CD4-positive, alpha-beta T cell treated with Interleukin-17A for 1 hour (primary cell): ENCODE data around the gene RGS6.

Experiments used
- DNase-seq: peaks from one replicate; pipeline ENCODE4 v3.0.0-alpha.2; 2020

The RGS6 gene

DNA sequence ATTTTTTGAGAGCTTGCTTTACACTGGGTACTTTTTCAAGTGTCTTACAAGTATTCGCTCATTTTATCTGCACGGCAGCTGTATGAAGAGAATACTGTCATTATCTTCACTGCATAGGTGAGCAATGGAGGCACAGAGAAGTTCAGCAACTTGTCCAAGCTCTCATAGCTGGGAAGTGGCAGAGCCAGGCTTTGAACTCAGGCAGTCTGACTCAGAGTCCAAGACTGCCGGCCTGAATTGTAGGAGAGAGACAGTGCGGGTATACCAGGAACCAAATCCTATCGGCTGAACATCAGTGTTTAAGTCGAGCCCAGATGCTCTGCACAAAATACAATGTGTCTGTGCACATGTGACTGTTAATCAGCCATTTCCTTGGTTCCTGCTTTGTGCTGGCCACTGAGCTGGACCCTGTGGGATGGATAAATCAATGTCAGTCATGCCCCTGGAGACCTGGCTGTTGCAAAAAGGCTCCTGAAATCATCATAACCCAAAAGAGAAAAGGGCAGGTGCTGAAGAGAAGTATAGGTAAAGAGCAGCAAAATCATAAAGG lies 487.1 kb downstream of the RGS6 start:
- no peak for DNase-seq

DNA sequence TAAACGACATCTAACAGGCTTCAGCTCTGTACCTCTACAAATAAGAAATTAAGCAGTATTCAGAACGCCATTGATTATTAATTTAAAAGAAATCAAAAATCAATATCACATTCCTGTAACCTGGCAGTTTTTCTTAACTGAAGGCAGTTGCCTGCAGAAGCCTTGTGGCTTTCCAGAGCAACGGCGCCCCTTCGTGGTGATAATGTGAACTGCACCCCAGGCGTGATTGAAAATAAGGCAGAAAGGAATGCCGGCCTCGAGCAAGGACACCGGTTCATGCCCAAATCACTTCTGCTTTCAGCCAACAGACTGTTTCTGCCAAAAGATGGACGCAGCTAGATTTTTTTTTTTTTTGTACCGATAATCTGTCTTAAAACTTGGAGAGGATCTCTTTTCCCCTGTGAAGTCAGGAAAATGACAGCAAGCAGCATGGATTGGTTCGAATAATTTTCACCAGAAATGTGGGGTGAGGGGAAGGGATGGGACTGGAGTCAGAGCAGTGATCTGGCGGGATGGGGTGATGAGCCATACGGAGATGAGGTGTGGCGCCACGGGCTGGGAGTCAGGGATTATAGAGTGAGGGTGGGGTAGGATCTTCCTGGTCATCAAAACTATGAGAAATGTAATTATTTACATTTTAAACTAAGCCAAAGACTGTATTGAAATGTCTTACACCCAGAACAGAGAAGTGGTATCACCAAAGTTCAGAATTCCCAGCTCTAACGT lies 488.7 kb downstream of the RGS6 start:
- peak; percentile 59 for DNase-seq

DNA sequence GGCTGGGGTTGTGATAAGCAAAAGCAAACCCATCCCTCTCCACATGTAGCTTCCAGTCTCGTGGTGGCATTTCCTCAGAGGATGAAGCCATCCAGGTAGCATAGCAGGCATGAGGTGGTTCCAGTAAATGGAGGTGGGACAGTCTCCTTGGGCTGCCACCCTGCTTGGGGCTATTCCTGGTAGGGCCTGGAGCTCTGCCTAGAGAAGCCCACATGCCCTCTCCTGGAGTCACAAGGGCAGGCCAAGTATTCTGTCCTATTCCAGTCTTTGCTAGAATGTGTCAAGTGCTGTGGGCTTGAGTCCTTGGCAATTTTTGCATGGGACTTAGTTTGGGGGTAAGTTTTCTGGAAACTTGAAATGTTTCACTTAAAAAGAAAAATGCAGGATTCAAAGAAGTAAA lies 491.7 kb downstream of the RGS6 start:
- DNase-seq: no peak

DNA sequence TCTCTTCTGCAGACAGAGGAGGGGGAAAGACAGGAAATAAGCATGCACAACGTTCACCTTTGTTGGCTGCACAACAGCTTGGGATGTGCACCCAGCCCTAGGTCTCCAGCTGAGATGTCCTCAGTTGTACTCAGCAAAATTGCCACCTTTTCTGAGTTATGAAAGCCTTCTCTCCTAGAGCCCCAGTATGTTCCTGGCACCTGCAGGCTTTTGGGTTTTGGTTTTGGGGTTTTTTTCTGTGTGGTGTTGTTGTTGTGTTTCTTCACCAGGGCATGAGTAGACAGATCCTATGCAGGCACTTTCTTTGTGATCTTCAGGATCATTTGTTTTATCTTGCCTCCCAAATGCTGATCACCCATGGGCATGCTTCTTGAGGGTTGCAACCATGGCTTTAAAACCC lies 498.2 kb downstream of the RGS6 start:
- no peak for DNase-seq

- no peak for DNase-seq
Measured at GRCh38 chr14:72432748-72433147, 500.5 kb downstream of the RGS6 start.

GRCh38 chr14:72433511-72433910 lies 501.3 kb downstream of the RGS6 start:
- no peak for DNase-seq

- no peak for DNase-seq
Measured at GRCh38 chr14:72434856-72435255, 502.6 kb downstream of the RGS6 start.

DNA sequence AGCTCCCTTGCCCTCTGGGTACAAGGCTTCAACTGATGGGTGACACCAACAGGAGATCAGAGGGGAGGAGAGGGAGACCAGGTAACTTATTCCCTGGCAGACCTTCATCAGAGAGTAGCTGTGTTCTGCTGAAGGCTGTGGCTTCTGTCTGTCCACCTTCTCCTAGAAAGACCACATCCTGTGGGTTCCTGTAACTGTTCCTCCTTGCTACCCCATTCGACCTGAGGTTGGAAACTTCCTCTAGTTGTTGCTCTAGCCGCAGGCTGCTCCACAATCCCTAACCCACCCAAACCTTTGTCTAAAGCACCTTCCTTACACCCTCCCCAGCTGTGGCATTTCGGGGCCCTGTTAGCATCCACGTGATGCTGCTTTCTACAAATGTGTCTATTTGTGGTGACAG lies 507.5 kb downstream of the RGS6 start:
- DNase-seq: peak; percentile 8

GRCh38 chr14:72443256-72443655 lies 511.0 kb downstream of the RGS6 start:
- DNase-seq: no peak

- DNase-seq: peak; percentile 34
Measured at GRCh38 chr14:72443991-72444441, 511.8 kb downstream of the RGS6 start.

- no peak for DNase-seq
Measured at GRCh38 chr14:72444701-72445100, 512.5 kb downstream of the RGS6 start.

DNA sequence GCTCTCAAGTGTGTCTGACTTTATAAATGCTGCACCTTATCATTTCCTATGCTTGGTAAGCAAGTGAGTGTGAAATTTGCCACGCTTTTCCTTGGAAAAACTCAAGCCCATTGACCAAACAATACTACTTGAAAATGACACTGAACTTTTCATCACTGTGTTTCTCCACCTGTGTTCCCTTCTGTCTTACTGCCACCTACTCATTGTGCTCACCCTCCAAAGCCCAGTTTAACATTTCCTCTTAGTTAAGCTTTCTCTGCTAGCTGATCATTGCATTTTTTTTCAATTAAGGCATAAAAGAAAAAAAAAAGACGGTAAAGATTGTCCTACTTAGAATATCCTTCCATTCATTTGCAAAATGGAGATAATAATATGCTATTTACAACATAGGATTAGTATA lies 516.0 kb downstream of the RGS6 start:
- no peak for DNase-seq

- no peak for DNase-seq
Measured at GRCh38 chr14:72450473-72451044, 518.3 kb downstream of the RGS6 start.

DNA sequence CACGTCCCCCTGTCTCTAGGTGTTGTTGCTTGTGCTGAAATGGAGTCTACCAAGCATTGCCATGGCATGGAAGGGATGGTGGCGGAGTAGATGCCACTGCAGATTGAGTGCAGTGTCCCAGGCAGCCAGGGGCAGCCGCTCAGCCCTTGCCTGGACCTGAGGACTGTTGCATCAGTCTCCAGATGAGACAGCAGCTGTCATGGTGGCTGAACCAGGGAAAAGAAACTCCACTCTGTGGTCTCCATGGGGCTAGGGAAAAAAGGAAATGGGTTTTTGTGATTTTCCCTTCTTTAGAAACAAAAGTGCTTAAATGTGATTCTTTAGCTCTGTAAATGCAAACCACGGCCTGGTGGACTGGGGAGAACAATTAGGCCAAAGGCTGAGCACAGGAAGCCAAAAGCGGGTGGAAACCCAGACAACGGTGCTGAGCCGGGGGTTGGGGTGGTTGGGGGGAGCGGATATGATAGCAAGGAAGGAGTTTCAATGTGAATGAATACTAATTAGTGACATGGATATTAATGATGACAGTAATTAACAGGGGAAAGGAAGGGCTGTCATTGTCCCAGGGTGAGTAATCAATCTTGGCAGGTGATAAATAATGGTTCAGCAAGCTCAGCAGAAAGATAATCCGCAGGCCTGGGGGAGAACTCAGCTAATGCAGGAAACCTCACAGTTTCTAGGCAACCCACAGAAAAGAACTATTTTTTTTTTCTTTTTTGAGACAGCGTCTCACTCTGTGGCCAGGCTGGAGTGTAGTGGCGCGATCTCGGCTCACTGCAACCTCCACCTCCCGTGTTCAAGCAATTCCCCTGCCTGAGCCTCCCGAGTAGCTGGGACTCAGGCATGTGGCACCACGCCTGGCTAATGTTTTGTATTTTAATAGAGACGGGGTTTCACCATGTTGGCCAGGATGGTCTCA lies 519.1 kb downstream of the RGS6 start:
- peak; percentile 68 for DNase-seq

GRCh38 chr14:72452774-72453173 lies 520.5 kb downstream of the RGS6 start:
- no peak for DNase-seq

GRCh38 chr14:72454388-72455160 lies 522.3 kb downstream of the RGS6 start:
- no peak for DNase-seq

- DNase-seq: no peak
Measured at GRCh38 chr14:72457641-72458040, 525.4 kb downstream of the RGS6 start.

DNA sequence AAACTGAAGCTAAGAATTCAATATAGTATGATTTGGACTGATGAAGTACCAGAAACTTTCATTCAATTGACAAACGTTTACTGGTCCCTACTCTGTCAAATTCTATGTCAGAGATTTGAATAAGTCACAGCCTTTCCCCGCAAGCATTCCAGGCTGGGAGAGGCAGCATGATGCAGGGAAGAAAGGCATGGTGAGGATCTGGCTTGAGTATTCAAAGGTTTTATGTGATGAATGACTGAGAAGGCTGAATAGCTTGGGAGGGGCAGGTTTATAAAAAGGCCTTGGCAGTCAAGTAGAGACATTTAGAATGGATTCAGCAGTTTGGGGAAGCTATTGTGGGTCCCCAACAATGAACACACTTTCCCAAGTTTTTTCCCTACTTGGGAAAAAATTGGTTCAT lies 529.8 kb downstream of the RGS6 start:
- DNase-seq: no peak

DNA sequence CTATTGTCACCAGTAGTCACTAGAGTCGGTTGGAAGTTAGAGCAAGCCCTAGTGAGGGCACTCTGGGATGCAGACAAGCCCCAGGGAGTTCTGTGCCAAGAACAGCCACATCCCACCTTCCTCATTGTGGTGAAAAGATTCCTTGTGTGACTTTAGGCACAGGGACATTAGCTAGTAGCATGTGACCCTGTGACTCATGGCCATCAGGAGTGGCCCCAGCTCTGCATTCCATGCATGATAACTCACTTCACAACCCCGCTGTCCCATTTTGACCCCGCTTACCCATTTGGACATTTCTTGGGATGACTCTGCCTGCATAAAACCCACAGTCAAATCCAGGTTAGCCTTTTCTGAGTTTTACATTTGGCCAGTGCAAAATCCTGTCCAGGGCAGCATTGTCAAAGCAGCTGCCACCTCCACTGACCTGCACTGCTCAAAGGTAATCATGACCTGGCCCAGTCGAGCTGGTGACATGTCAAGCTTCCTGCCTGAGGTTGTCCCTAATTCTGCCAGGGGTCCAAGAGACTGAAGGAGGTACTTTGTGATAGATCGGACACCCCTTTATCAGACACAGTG lies 531.1 kb downstream of the RGS6 start:
- DNase-seq: no peak

DNA sequence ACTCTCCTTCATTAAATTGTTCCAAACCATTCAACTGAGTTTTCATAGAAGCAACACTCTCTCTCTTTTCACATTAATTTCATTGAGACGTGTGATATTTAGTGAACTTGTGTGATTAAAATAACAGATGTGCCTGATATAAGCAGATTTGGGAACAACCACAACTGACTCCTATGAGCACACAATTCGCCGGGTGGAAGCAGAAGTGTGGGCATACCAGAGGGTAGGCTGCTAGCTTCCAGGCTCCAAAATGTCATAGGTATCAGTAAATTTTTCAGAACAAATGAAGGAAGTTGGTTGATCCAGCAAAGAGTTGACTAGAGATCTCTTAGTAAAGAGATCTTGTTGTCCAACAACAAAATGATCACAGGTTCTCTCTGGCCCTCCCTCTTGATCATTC lies 532.0 kb downstream of the RGS6 start:
- no peak for DNase-seq

DNA sequence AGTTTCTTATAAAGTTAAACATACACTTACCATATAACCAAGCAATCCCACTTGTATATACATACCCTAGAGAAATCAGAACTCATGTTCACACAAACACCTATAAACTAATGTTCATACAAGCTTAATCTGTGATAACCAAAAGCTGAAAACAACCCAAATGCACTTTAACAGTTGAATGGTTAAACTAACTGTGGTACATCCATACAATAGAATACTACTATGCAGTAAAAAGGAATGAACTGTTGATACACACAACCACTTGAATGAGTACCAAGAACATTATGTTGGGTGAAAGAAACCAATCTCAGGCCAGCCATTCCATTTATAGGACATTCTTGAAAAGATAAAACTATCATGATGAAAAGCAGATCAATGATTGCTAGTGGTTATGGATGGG lies 534.1 kb downstream of the RGS6 start:
- DNase-seq: no peak

GRCh38 chr14:72471346-72471745 lies 539.1 kb downstream of the RGS6 start:
- no peak for DNase-seq
